HG03565 (cell line): ENCODE data around the gene CCNG2.

Experiments
- ATAC-seq: cut with Tn5 transposase; IDR thresholded peaks from one replicate; pipeline ENCODE4 v1.9.1; 2021; ENCODE audit warnings: mild to moderate bottlenecking, moderate library complexity; ENCODE audit not compliant: unreplicated experiment

Gene CCNG2

DNA sequence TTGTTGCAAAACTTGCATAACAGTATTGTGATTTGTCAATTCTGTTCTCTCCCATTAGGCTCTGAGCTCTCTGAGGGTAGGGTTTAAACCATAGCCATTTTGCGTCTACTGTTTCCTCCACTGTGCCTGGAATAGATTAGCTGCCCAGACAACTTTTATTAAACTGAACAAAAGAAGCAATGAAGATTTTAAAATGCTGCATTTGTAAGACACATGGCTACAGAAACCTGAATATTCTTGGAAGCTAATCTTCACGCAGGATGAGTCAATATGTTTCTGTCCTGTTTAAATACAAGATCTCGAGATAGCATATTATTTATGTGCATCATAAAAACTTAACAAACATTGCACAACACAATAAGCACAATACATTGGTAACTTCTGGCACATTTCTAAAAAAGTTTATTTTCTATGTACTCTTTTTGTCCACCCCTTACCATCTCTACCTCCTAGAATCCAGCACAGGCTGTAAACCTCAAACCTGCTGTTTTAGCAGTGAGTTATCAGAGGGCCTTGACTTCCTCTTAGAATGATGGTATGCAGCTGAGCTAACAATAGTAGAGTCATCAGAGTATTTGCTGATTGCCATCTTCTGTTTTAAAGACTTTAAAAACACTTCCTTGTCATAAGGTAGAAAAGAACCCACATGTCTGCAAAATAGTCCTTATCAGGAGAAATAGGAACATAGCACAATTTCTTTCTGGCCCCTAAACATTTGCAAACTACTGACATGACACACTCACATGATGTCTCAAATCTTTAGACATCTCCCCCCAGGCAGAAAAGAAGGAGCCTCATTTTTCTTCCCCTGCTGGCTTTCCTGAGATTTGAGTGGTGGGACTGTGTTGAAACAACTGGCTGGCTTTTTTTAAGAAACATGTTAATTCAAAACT is 10.6 kb upstream of the CCNG2 start:
- ATAC-seq, result no peak

DNA sequence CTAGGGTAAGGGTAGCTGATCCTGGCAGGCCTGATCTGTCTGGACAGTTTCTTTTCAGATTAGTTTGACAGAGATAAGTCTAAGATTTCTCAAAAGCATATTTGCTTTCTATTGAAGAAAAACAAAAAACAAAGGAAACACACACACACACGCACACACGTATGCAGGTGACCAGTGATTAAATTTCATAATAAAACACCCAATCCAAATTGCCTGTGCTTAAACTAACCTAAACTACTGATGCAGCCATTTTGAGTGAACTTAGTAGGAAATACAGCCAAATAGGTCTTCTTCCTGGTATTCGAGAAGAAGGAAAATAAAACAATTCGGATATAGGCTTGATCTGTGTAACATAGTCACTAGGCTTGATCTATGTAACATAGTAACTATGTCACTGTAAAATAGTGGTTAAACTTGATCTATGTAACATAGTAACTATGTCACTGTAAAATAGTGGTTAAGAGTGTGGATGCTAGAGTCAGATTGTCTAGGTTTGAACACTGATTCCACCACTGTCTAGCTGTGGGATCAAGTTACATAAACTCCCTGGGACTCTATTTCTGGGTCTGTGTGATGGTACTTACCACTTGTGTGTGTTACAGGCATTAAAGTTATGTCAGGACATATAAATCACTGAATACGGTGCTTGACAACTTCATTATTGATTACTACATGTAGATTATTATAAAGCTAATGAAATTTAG is 9.8 kb upstream of the CCNG2 start:
- ATAC-seq, result no peak

DNA sequence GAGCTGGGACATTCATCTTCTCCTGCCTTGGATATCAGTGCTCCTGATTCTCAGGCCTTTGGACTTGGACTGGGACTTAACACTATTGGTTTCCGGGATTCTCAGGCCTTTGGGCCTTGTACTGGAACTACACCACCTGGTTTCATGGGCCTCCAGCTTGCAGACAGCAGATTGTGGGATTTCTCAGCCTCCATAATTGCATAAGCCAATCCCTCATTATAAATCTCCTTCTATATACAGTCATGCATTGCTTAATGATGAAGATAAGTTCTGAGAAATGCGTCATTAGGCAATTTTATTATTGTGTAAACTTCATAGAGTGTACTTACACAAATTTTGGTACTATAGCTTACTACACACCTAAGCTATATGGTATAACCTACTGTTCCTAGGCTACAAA is 8.9 kb upstream of the CCNG2 start:
- no peak for ATAC-seq

DNA sequence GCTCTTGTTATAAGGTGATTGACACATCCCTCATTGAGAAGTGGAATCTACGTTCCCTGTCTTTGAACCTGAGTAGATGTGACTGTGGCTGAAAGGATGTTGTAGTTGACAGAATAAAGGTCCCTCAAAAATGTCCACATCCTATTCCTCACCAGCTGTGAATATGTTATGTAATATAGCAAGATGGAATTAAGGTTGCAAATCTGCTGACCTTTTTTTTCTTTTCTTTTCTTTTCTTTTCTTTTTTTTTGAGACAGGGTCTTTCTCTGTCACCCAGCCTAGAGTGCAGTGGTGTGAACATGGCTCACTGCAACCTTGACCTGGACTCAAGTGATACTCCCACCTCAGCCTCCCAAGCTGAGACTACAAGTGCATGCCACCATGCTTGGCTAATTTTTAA is 7.2 kb upstream of the CCNG2 start:
- no peak for ATAC-seq

DNA sequence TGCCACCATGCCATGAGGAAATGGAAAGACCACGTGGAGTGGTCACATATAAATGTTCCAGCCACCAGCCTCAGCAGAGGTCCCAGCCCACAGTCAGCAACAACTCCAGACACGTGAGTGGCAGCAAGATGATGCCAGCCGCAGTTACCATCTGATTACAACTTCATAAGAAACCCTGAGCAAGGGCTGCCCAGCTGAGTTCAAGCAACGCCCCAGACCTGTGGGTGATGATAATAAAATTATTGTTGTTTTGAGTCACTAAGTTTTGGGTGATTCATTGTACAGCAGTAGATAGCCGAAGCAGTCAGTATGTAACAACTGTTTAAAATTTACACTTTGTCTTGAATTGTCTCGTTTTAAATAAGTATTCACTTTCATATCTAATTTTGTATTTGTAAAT is 5.8 kb upstream of the CCNG2 start:
- no peak for ATAC-seq

DNA sequence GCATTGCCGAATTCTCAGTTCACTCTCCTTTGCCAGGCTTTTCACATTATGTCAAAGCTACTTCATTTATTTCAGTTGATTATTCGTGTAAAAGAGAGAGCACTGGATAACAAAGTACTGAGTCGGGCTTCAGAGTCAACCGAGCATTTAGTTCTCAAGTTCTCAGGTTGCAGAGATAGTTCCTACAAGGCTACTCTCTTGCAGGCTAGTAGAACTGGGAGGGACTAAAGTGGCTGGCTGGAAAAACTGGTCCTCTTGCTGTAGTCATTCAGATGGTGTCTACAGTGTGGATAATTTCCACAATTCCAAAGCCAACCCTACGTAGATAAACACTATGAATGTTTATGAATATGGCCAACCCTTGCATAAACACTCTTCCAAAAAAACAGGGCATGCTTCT is 4.6 kb upstream of the CCNG2 start:
- ATAC-seq, result no peak

DNA sequence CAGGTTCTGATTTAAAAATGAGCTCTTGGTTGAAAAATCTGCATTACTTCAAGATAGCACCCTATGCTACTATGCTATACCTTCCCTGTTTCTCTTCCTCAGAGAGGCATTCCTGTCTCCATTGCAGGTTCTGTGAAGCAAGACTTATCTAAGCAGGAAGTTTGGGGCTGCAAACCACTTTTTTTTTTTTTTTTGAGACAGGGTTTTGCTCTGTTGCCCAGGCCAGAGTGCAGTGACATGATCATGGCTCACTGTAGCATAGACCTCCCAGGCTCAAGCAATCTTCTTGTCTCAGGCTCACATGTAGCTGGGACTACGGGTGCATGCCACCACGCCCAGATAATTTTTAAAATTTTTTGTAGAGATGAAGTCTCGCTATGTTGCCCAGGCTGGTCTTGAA is 4.0 kb upstream of the CCNG2 start:
- ATAC-seq, result no peak

DNA sequence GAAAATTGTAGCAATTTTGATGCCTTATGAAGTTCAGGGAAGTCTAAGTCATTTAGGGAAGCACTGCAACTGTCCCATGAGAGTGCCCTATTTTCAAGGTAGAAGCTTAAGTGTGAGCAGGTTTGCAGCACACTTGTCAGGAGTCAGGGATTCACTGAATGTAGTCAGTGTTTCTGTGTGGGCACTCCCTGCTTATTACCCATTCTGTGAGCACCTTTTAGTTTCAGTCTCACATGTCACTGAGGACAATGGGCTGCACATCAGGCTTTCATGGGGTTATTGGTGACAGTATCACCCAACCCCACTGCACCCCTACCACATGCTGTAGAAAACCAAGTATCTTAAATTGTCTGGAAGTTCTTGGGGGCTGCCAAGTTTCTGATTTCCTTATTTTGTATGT is 2.9 kb upstream of the CCNG2 start:
- ATAC-seq, result no peak

DNA sequence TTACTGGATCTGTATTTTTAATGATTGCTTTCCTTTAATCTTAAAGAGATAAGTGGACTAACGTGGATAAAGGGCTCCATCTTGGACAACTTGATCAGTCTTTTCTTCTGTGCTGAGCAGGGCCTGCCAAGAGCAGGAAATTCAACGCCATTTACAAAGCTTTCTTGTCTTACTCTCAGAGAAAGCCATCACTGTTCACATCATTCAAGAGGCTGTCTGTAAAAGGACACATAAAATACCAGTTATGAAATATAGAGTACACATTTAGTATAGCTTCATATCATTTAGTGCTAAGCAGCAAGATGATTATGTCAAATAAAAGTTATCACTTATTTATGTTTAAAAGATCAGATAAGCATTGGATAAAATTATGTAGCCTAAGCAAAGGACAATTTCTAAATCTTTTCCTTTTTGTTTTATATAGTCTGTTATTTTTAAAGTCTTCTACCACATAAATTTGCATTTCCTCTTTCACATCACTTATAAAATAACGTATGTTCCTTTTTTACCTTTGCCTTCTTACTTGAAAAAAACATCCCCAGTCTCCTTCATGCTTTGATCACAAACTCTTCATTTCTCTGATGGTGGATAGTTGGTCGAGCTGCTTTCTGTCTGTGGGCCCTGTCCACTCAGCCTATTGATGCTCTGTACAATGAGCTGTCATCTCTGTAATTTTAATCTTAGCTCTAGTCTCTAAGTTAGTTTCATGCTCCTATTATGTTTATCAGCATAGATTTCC is 2.1 kb upstream of the CCNG2 start:
- ATAC-seq, result no peak

DNA sequence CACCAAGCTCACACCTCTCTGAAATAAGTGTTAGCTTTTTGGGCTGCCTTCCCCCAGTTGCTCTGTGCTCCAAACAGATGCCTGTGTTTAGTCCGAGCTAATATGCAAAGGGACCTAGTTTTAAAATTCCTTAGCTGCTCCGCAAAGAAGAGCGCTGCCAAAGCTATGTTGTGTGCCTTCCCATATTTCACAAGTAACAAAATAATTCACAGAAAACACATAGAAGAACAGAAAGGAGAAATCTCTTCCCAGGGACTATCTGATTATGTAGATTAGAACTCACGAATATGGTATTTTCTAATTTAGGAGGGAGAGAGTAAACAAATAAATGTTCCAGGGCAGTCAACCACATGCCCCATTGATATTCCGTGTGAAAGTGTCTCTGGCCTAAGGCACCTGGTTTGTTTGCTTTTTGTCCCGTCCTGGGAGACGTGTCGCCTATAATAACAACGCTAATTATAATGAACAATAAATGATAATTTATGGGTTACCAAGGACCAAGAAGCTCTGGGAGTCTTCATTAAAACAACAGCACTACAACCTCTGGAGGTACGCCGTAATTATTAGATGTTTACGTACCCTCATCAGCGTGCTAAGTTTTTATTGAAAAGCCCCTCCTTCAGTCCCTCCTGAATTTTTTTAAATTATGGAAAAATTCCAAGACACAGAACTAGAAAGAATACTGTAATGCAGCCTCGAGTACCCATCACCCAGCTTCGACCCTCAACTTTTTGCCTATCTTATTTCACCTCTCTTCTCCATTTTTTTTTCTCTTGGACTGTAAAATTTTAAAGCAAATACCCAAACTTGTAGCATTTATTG is 1.2 kb upstream of the CCNG2 start:
- no peak for ATAC-seq

DNA sequence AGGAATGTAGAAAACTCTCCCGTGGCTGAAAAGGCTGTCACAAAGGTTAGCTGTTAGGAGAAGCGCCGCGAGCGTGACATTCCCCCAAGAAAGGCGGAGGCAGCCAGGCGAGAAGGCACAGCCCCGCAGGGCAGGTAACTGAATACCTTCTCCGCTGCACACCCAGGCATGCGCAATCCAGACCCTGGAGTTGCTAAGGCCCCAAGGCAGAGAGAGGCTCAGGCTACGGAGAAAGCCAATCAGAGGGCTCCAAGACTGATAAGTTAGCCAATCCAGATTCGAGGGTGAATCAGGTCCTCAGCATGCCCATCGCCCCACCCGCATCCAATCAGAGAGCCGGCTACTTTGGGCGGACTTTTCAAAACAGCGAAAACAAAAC is 485 bp upstream of the CCNG2 start:
- ATAC-seq, result peak; percentile 86

DNA sequence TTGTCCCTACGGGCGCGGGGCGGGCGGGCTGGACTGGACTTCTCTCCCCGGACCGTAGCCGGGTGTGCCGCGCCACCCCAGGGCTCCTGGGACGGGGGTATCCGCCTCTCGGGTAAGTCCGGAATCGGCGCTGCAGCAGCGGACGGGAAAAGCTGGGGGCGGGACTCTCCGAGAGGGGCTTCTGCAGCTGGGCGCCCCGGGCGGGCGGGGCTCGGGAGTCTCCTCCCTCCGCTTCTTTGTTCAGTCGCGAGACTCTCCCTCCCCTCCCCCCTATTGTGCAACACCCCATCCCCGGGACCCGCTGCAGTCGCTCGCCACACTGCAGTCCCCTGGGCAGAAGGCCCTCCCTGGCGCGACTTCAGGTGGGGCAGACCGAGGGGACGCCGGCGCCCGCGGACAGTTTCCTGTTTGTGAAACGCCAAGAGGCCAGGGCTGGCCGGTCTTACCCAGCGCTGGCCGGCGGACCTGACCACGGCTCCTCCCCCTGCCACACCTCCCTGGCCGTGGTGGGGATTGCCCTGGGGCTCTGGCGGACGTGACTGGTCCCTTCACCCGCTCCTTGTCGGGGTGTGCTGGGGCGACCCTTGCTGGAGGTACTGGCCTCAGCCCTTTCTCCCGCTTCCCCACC is 966 bp downstream of the CCNG2 start:
- ATAC-seq, result peak; percentile 26

DNA sequence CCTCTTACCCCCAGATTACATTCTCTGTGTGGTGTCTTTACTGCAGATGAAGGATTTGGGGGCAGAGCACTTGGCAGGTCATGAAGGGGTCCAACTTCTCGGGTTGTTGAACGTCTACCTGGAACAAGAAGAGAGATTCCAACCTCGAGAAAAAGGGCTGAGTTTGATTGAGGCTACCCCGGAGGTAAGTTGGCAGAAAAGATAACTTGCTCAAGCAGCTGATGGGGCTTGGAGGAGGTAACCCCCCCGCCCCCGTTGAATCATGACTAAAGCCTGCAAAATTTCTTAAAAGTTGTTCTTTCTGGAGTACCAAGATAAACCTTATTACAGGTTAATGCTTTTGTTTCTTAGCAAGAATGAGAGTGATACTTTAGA is 1.5 kb downstream of the CCNG2 start:
- ATAC-seq, result no peak

DNA sequence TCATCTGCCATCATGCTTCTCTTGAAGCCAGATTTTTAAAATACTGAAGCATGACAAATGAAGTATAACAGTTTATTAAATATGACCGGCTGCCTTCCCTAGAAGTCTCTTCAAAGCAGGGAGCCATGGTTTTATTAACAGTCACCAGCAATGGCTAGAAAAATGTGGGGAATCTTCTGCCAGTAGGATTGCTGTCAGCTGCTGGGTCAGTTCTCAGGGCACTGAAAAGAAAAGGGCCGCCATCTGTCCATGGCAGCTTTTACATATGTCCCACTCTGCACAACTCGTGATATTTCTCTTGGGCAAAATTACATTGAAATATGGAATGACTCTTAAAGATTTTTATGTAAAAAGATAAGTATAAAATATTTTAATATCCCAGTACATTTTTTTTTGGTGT is 2.8 kb downstream of the CCNG2 start:
- no peak for ATAC-seq

DNA sequence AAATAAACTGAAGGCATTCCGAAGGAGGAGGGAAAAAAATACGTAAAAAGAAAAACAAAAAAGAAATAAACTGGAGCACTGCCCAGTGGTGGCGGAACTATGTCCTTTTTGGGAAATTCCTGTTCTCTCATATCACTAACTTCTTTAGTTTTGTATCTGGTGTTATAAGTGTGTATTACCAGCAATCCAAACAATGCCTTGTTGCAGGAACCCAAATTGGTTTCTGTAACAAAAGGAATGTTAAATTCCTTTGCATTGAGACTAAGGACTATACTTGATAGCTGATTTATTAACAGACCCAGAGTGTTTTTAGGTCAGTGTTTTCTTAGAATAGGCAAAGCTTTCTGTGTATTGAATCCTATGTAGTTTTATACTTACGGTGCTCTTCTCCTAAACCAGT is 6.6 kb downstream of the CCNG2 start:
- no peak for ATAC-seq

DNA sequence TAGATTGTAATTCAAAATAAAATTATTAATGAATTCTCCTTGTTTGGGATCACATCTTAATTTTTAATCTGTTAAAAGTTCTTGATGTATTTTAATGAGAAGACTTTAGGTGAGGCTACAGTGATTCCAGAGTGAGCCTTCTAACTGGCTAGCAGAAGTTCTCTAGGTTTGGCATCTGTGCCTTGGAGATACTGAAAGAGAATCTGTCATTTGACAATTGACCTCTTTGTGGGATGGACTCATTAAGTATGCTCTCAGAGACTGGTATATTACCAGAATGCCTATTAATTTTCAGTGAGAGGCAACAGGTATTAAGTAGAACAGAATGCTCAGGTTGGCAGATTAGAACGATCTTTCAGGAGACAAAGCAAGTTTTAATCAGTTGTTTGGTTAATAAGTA is 10.2 kb downstream of the CCNG2 start:
- ATAC-seq, result no peak

DNA sequence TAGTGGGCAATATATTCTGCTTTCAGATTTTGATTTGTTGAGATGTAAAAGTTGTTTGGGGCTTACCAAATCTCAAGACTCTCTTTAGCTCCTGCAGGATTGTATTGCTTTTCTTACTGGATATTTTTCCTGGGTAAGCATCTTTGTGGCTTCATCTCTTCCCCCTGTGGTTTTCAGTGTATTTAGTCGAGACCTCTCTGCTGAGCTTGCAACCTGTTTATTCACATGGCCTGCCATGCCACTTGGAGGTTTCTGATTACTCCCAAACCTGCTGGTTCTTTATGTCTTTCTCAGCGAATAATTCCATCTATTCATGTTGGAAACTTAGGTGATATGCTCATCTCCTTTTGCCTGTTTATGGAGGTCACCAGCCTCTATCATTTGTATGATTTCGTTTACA is 10.9 kb downstream of the CCNG2 start:
- no peak for ATAC-seq

DNA sequence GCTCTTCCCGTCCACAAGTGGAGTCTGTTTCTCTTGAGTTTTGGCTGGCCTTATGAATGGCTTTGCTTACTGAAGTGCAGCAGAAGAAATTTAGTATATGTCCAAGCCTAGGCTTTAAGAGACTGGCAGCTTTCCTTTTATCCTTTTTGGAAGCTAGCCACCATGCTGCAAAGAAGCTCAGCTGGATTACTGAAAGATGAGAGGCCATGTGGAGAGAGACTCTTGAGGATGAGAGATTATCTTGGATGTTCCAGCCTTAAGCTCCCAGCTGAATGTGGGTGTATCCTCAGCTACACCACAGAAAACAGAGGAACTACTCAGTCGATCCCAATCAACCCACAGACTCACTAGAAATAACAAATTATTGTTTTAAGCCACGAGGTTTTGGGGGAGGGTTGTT is 12.5 kb downstream of the CCNG2 start:
- ATAC-seq, result no peak

DNA sequence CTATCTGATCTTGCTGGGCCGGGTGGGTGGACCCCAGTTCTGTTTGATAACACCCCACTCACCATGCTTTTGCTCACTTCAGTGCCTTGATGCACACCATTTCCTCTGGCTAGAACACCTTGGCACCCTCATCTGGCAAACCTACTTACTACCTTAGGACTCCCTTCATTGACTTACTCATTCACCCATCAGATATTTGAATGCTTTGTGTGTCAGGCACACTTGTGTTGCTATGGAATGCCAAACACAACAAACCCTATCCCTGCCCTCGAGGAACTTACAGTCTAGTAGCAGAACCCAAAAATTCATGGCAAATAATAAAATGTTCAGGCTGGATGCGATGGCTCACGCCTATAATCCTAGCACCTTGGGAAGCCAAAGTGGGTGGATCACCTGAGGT is 13.9 kb downstream of the CCNG2 start:
- no peak for ATAC-seq

DNA sequence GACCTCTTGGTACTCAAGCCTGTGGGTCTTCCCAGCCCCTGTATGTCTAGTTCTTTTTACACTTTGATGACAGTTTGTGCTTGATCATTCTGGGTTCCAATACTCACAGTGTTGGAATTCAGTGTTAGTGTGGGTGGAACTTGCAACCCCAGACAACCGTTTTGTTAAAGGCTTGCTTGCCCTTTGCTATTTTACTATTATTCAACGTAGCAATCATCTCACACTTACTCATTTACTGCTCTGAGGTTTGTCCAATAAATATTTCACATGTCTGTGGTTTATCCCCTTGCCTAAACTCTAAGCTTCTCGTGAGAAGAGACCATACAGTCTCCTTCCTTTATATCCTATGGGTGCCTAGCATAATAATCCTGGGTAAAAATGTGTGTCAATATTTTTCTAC is 15.3 kb downstream of the CCNG2 start:
- ATAC-seq, result no peak

DNA sequence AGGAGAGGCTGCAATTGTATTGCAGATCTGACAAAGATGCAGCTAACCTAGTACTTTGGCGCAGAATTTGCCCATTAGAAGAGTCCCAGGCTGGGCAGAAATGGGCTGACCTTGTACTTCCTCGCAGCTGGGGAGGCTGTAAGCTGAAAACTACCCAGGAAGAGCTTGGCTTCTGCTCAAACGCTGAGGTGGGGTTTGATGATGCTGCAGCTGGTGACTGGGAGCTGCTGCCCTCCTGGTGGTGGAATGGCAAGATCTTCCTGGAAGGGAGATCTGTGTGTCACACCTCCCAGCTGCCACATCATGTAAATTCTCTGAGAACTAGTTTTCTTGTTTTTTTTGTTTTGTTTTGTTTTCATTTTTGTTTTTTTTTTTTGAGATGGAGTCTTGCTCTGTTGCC is 17.4 kb downstream of the CCNG2 start:
- ATAC-seq, result no peak
